ENCODE data around the gene SP4. TPM values are rescaled to one million over a fixed set of nuclear protein-coding genes. Genes with fewer than 3 reads are reported as not detected.

The SP4 gene
- polyA plus RNA-seq, 3 donors, result 1.3 to 1.8 (median 1.3) TPM

GRCh38 chr7:21472029-21472428 is 44.1 kb downstream of the SP4 start:
- H3K27ac ChIP-seq (ENCODE audit: low read depth in 1 of 2, low read length in 2 of 2), result no peak overlapping the region
- Mint-ChIP-seq H3K27ac (no peak overlapping the region), H3K27me3 (ENCODE audit: low read depth in 3 of 3) (no peaks in the 10 kb centered on the region), H3K4me3 (no peak overlapping the region), H3K4me1 (no peaks in the 10 kb centered on the region), H3K36me3 (peaks cover 2 to 13% of the 10 kb centered on the region in 2 donors), H3K9me3 (peaks cover 0 to 9% (median 0%) of the 10 kb centered on the region in 7 donors)
- H3K4me1 ChIP-seq (ENCODE audit: control insufficient read depth in 1 of 2, insufficient read depth in 2 of 2, low read length in 2 of 2), result no peaks in the 10 kb centered on the region
- no peaks in the 10 kb centered on the region for H4K20me1 ChIP-seq (ENCODE audit: insufficient read depth, low read length)
- H3K9me3 ChIP-seq (replicated peaks in 1 of 2; ENCODE audit: control insufficient read depth in 1 of 2, insufficient read depth in 1 of 2, low read length in 2 of 2), result no peaks in the 10 kb centered on the region
- intact Hi-C loops (cut with micrococcal nuclease), result no loop called here
- no peak overlapping the region for H2AFZ ChIP-seq (ENCODE audit: insufficient read depth, low read depth, low read length, poor library complexity, severe bottlenecking)
- H3K4me2 ChIP-seq (replicated peaks; ENCODE audit: extremely low read depth, low read length, poor library complexity, severe bottlenecking), result no peak overlapping the region
- no peak overlapping the region for H3K4me3 ChIP-seq (replicated peaks in 1 of 3; ENCODE audit: low read depth in 2 of 3, low read length in 3 of 3)
- TF ChIP-seq CTCF (IDR thresholded peaks at IDR 0.05), result no peak
- peaks cover 0 to 3% of the 10 kb centered on the region in 2 donors for H3K36me3 ChIP-seq (replicated peaks in 1 of 2; ENCODE audit: control insufficient read depth in 1 of 2, insufficient read depth in 2 of 2, low read length in 2 of 2)
- no peak for DNase-seq
- no peak overlapping the region for H3K9ac ChIP-seq (ENCODE audit: insufficient read depth, low read length, poor library complexity, severe bottlenecking)
- WGBS (ENCODE audit: insufficient coverage), result no CpG with 5 or more reads among the region's 1 CpG
- H3K79me2 ChIP-seq (ENCODE audit: insufficient read depth, low read length), result no peaks in the 10 kb centered on the region
- H3K27me3 ChIP-seq (ENCODE audit: control insufficient read depth in 2 of 2, insufficient read depth in 2 of 2, low read length in 2 of 2), result no peaks in the 10 kb centered on the region

GRCh38 chr7:21476429-21476828 is 48.5 kb downstream of the SP4 start:
- no CpG with 5 or more reads among the region's 2 CpGs for WGBS (ENCODE audit: insufficient coverage)
- peaks cover 0 to 5% (median 1%) of the 10 kb centered on the region in 7 donors for H3K9me3 Mint-ChIP-seq

More at GRCh38 chr7:21476429-21476828, 48.5 kb downstream of the SP4 start:
- Histone ChIP-seq H2AFZ (ENCODE audit: insufficient read depth, low read depth, low read length, poor library complexity, severe bottlenecking) (no peak overlapping the region), H3K4me3 (replicated peaks in 1 of 3; ENCODE audit: low read depth in 2 of 3, low read length in 3 of 3) (no peak overlapping the region), H3K36me3 (replicated peaks in 1 of 2; ENCODE audit: control insufficient read depth in 1 of 2, insufficient read depth in 2 of 2, low read length in 2 of 2) (peaks cover under 1 to 22% of the 10 kb centered on the region in 2 donors), H3K4me1 (ENCODE audit: control insufficient read depth in 1 of 2, insufficient read depth in 2 of 2, low read length in 2 of 2) (no peaks in the 10 kb centered on the region), H3K27ac (ENCODE audit: low read depth in 1 of 2, low read length in 2 of 2) (no peak overlapping the region), H3K79me2 (ENCODE audit: insufficient read depth, low read length) (no peaks in the 10 kb centered on the region), H3K27me3 (ENCODE audit: control insufficient read depth in 2 of 2, insufficient read depth in 2 of 2, low read length in 2 of 2) (no peaks in the 10 kb centered on the region), H3K9me3 (replicated peaks in 1 of 2; ENCODE audit: control insufficient read depth in 1 of 2, insufficient read depth in 1 of 2, low read length in 2 of 2) (no peaks in the 10 kb centered on the region), H4K20me1 (ENCODE audit: insufficient read depth, low read length) (no peaks in the 10 kb centered on the region), H3K9ac (ENCODE audit: insufficient read depth, low read length, poor library complexity, severe bottlenecking) (no peak overlapping the region), H3K4me2 (replicated peaks; ENCODE audit: extremely low read depth, low read length, poor library complexity, severe bottlenecking) (no peak overlapping the region)
- no peak overlapping the region for H3K27ac Mint-ChIP-seq
- intact Hi-C loops (cut with micrococcal nuclease), result no loop called here
- H3K4me3 Mint-ChIP-seq, result no peak overlapping the region
- no peaks in the 10 kb centered on the region for H3K4me1 Mint-ChIP-seq
- no peak for DNase-seq
- H3K36me3 Mint-ChIP-seq, result peaks cover 21 to 34% of the 10 kb centered on the region in 2 donors
- no peaks in the 10 kb centered on the region for H3K27me3 Mint-ChIP-seq (ENCODE audit: low read depth in 3 of 3)
- TF ChIP-seq CTCF (IDR thresholded peaks at IDR 0.05), result no peak
